Neural cell (in vitro differentiated cells): ENCODE results near the gene NIFK. TPM values are rescaled to one million over a fixed set of nuclear protein-coding genes. Genes with fewer than 3 reads are reported as not detected.

Experiments used
- H2AFZ ChIP-seq: fragments of 200-600, 300-800 bp; sonication (generic), shearing (Covaris generic); 2 replicates; pipeline ENCODE4 v1.6.0; 2014; ENCODE audit warnings: low read depth, mild to moderate bottlenecking, antibody characterized with exemption, low read length, moderate library complexity
- H3F3A ChIP-seq: fragments of 200-600 bp; shearing (Covaris generic); 2 replicates; pipeline ENCODE4 v1.6.1; 2016; ENCODE audit warnings: mild to moderate bottlenecking, moderate library complexity, mixed read lengths, antibody characterized with exemption, low read length; ENCODE audit not compliant: insufficient read depth, poor library complexity, severe bottlenecking
- H3K27ac ChIP-seq: fragments of 200-600, 300-800 bp; sonication (generic), shearing (Covaris generic); 2 replicates; pipeline ENCODE4 v1.5.1; 2014; ENCODE audit warnings: mild to moderate bottlenecking, low read length, moderate library complexity
- H3K27me3 ChIP-seq: fragments of 300-800, 200-600 bp; sonication (generic), shearing (Covaris generic); 2 replicates; pipeline ENCODE4 v1.6.0; 2014; ENCODE audit warnings: mild to moderate bottlenecking, low read depth, low read length, moderate library complexity; ENCODE audit not compliant: insufficient read depth
- H3K36me3 ChIP-seq: fragments of 300-800, 200-600 bp; sonication (generic), shearing (Covaris generic); 2 replicates; pipeline ENCODE4 v1.5.1; 2014; ENCODE audit warnings: mild to moderate bottlenecking, antibody characterized with exemption, low read length, moderate library complexity; ENCODE audit not compliant: insufficient read depth
- H3K4me2 ChIP-seq: fragments of 300-800, 200-600 bp; sonication (generic), shearing (Covaris generic); 2 replicates; pipeline ENCODE4 v1.6.0; 2014; ENCODE audit warnings: mild to moderate bottlenecking, low read length
- H3K4me3 ChIP-seq: fragments of 300-800, 200-600 bp; sonication (generic), shearing (Covaris generic); 2 replicates; pipeline ENCODE4 v1.5.1; 2014; ENCODE audit warnings: mild to moderate bottlenecking, low read length, moderate library complexity
- H3K79me2 ChIP-seq: fragments of 200-600 bp; shearing (Covaris generic); replicated peaks from 2 replicates; pipeline ENCODE4 v1.6.0; 2014; ENCODE audit warnings: mild to moderate bottlenecking, low read length, moderate library complexity; ENCODE audit not compliant: insufficient read depth
- H3K9ac ChIP-seq: fragments of 300-800, 200-600 bp; sonication (generic), shearing (Covaris generic); 2 replicates; pipeline ENCODE4 v1.6.1; 2016; ENCODE audit warnings: mild to moderate bottlenecking, low read length, mixed read lengths
- H3K9me2 ChIP-seq: fragments of 200-600 bp; shearing (Covaris generic); 2 replicates; pipeline ENCODE4 v1.6.1; 2016; ENCODE audit warnings: mild to moderate bottlenecking, low read length, mixed read lengths; ENCODE audit not compliant: insufficient read depth
- H3K9me3 ChIP-seq: fragments of 200-600, 300-800 bp; sonication (generic), shearing (Covaris generic); 2 replicates; pipeline ENCODE4 v1.6.1; 2016; ENCODE audit warnings: mild to moderate bottlenecking, mixed run types, low read length, moderate library complexity, mixed read lengths
- H4K20me1 ChIP-seq: fragments of 200-600 bp; shearing (Covaris generic); 2 replicates; pipeline ENCODE4 v1.6.1; 2016; ENCODE audit warnings: mild to moderate bottlenecking, mixed run types; ENCODE audit not compliant: insufficient read depth
- CTCF ChIP-seq: fragments of 450-650 bp; IDR thresholded peaks from 2 replicates; pipeline ENCODE4 v1.5.1; 2014; ENCODE audit warnings: antibody characterized with exemption, mild to moderate bottlenecking, moderate library complexity; ENCODE audit not compliant: poor library complexity, severe bottlenecking
- EP300 ChIP-seq: fragments of 450-650 bp; conservative IDR thresholded peaks from 2 replicates; pipeline ENCODE4 v1.6.1; 2014; ENCODE audit warnings: antibody characterized with exemption, mild to moderate bottlenecking, moderate library complexity; ENCODE audit not compliant: poor library complexity, severe bottlenecking
- EZH2 ChIP-seq: fragments of 200-600, 300-800 bp; shearing (Covaris generic), sonication (generic); IDR thresholded peaks from 2 replicates; pipeline ENCODE4 v1.6.1; 2014; ENCODE audit warnings: antibody characterized with exemption, low read length, borderline replicate concordance, mild to moderate bottlenecking; ENCODE audit not compliant: insufficient read depth, poor library complexity, severe bottlenecking
- MXI1 ChIP-seq: fragments of 450-650 bp; conservative IDR thresholded peaks from 2 replicates; pipeline ENCODE4 v1.6.1; 2014; ENCODE audit warnings: antibody characterized with exemption, mild to moderate bottlenecking; ENCODE audit not compliant: poor library complexity, severe bottlenecking
- POLR2AphosphoS5 ChIP-seq: IDR thresholded peaks from 2 replicates; pipeline ENCODE4 v1.6.1; 2012
- RAD21 ChIP-seq: fragments of 450-650 bp; conservative IDR thresholded peaks from 2 replicates; pipeline ENCODE4 v1.6.1; 2014; ENCODE audit warnings: antibody characterized with exemption, mild to moderate bottlenecking, moderate library complexity
- SMC3 ChIP-seq: fragments of 450-650 bp; conservative IDR thresholded peaks from 2 replicates; pipeline ENCODE4 v1.6.1; 2014; ENCODE audit warnings: antibody characterized with exemption, mild to moderate bottlenecking, moderate library complexity; ENCODE audit not compliant: poor library complexity
- TAF1 ChIP-seq: IDR thresholded peaks from 2 replicates; pipeline ENCODE4 v1.6.1; 2012; ENCODE audit warnings: low read depth
- polyA minus RNA-seq: library from RNA; depleted of rRNA, polyadenylated mRNA; stranded (reverse); fragments of >200 nt; gene quantifications from 2 replicates; pipeline ENCODE4 v1.2.3, GENCODE V29; 2014
- polyA plus RNA-seq: library from polyadenylated mRNA; depleted of rRNA; stranded (reverse); fragments of >200 nt; gene quantifications from 2 replicates; pipeline ENCODE4 v1.2.3, GENCODE V29; 2014
- TF ChIP-seq, protein P1 (sequence below): IDR thresholded peaks from 2 replicates; pipeline ENCODE4 v1.6.1; 2012; ENCODE audit warnings: borderline replicate concordance

NIFK gene
- polyA plus RNA-seq (60.9 and 81.0 TPM in 2 replicates), polyA minus RNA-seq (46.5 and 51.7 TPM in 2 replicates)

DNA sequence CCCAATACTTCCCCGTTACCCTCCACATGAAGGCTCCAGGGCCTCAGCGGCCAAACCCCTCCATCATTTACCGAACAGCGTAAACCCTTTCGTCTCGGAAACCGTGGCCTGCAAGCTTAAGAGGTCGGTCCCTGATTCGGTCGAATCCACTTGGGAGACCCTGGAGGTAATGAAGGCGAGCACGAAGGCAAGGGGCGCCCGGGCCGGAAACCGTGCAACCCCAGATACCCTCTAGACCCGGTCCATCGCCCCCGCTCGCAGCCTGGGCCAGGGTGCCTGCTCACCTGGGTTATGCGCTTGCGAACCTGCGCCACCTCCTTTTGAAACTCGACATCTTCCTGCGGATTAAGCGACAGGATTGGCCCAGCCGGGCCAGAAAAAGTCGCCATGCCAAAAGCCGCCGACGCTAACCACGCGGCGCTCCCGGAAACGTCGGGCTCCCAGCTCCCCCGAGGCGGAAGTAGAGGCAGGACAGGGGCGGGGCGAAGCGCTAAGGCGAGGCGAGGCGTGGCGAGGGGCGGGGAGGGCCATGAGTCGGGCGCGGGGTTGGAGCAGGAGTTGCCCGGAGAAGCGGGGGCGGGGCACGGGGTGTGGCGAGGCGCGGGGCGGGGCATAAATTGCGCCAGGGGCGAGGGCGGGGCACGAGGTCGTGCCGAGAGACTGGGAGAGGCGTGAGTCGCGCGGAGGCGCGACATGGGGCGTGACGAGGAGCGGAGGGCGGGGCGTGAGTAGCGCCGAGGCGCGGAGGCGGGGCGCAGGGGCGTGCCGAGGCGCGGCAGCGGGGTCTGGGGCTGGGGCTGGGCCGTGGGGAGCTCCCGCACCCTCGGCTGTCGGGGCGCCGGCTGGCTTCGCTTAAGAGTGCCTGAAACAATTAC is at the start of gene NIFK:
TSS of gene NIFK (minus strand) at position 414 of the 875 bp plus-strand sequence. CDS start at position 389, 25 bp downstream.
- no peaks in the 10 kb centered on the region for H3F3A ChIP-seq
- no peaks in the 10 kb centered on the region for H3K9me3 ChIP-seq
- peak within 1 kb of the TSS; percentile 63 for H2AFZ ChIP-seq
- H3K9me2 ChIP-seq: no peaks in the 10 kb centered on the region
- H3K4me2 ChIP-seq: peak within 1 kb of the TSS; percentile 99
- H3K36me3 ChIP-seq: no peaks in the 10 kb centered on the region
- peak within 1 kb of the TSS; percentile 97 for H3K4me3 ChIP-seq
- H3K27me3 ChIP-seq: no peaks in the 10 kb centered on the region
- H3K27ac ChIP-seq: peak within 1 kb of the TSS; percentile 59
- peak within 1 kb of the TSS; percentile 71 for H3K9ac ChIP-seq
- H3K79me2 ChIP-seq: peaks cover 18% of the 10 kb centered on the region
- no peaks in the 10 kb centered on the region for H4K20me1 ChIP-seq
- TF ChIP-seq CTCF: peak; percentile 33
- no peak for TF ChIP-seq TAF1
- peak; percentile 98 for TF ChIP-seq MXI1
- TF ChIP-seq, protein P1, sequence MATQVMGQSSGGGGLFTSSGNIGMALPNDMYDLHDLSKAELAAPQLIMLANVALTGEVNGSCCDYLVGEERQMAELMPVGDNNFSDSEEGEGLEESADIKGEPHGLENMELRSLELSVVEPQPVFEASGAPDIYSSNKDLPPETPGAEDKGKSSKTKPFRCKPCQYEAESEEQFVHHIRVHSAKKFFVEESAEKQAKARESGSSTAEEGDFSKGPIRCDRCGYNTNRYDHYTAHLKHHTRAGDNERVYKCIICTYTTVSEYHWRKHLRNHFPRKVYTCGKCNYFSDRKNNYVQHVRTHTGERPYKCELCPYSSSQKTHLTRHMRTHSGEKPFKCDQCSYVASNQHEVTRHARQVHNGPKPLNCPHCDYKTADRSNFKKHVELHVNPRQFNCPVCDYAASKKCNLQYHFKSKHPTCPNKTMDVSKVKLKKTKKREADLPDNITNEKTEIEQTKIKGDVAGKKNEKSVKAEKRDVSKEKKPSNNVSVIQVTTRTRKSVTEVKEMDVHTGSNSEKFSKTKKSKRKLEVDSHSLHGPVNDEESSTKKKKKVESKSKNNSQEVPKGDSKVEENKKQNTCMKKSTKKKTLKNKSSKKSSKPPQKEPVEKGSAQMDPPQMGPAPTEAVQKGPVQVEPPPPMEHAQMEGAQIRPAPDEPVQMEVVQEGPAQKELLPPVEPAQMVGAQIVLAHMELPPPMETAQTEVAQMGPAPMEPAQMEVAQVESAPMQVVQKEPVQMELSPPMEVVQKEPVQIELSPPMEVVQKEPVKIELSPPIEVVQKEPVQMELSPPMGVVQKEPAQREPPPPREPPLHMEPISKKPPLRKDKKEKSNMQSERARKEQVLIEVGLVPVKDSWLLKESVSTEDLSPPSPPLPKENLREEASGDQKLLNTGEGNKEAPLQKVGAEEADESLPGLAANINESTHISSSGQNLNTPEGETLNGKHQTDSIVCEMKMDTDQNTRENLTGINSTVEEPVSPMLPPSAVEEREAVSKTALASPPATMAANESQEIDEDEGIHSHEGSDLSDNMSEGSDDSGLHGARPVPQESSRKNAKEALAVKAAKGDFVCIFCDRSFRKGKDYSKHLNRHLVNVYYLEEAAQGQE: no peak
- peak; percentile 20 for TF ChIP-seq EP300
- peak; percentile 52 for TF ChIP-seq RAD21
- TF ChIP-seq SMC3: peak; percentile 50
- TF ChIP-seq EZH2: no peak
- TF ChIP-seq POLR2AphosphoS5: peak; percentile 54

- H3K36me3 ChIP-seq: no peaks in the 10 kb centered on the region
- no peak overlapping the region for H3K9ac ChIP-seq
- TF ChIP-seq EP300 (no peak), TAF1 (no peak), RAD21 (no peak), SMC3 (no peak), POLR2AphosphoS5 (no peak), MXI1 (no peak), CTCF (no peak), EZH2 (no peak)
- TF ChIP-seq, protein P1: no peak
- no peak overlapping the region for H2AFZ ChIP-seq
- H3K4me2 ChIP-seq: no peak overlapping the region
- no peaks in the 10 kb centered on the region for H3K9me2 ChIP-seq
- H3K9me3 ChIP-seq: no peaks in the 10 kb centered on the region
- H3K4me3 ChIP-seq: no peak overlapping the region
- no peak overlapping the region for H3K27ac ChIP-seq
- no peaks in the 10 kb centered on the region for H4K20me1 ChIP-seq
- no peaks in the 10 kb centered on the region for H3F3A ChIP-seq
- H3K79me2 ChIP-seq: no peaks in the 10 kb centered on the region
- H3K27me3 ChIP-seq: no peaks in the 10 kb centered on the region
Observed at GRCh38 chr2:121783180-121783579, 46.5 kb upstream of the NIFK start.
